Measurements from ENCODE around the gene ARFRP1.

GRCh38 chr20:63690898-63691710 lies 16.7 kb downstream of the ARFRP1 start:
- TF ChIP-seq, protein P1, sequence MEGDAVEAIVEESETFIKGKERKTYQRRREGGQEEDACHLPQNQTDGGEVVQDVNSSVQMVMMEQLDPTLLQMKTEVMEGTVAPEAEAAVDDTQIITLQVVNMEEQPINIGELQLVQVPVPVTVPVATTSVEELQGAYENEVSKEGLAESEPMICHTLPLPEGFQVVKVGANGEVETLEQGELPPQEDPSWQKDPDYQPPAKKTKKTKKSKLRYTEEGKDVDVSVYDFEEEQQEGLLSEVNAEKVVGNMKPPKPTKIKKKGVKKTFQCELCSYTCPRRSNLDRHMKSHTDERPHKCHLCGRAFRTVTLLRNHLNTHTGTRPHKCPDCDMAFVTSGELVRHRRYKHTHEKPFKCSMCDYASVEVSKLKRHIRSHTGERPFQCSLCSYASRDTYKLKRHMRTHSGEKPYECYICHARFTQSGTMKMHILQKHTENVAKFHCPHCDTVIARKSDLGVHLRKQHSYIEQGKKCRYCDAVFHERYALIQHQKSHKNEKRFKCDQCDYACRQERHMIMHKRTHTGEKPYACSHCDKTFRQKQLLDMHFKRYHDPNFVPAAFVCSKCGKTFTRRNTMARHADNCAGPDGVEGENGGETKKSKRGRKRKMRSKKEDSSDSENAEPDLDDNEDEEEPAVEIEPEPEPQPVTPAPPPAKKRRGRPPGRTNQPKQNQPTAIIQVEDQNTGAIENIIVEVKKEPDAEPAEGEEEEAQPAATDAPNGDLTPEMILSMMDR (IDR thresholded peaks at IDR 0.05; ENCODE audit: insufficient read depth, low read length, poor library complexity, severe bottlenecking), result no peak
- no peak for TF ChIP-seq EZH2phosphoT487 (conservative IDR thresholded peaks at IDR 0.05; ENCODE audit: low read length)
